ENCODE measurements around the gene DOCK11. TPM values are rescaled to one million over a fixed set of nuclear protein-coding genes. Genes with fewer than 3 reads are reported as not detected.
"Not testable (repeated sequence)": the region's sequence is repeated elsewhere in the genome, so short reads cannot be mapped to it uniquely, and the experiment has no call there.

The DOCK11 gene
- polyA plus RNA-seq, 1 experiment, result 26.4 TPM

GRCh38 chrX:118577041-118577440 lies 81.4 kb downstream of the DOCK11 start:
- DNase-seq (ENCODE audit: low read depth, low spot score), result no peak
- H3K4me3 ChIP-seq (ENCODE audit: low read depth, low read length), result no peak overlapping the region
- ChIA-PET CTCF (no interaction called here), POLR2A (no interaction called here)
- no peak overlapping the region for H3K27ac ChIP-seq (ENCODE audit: low read depth, low read length)
- no peaks in the 10 kb centered on the region for H3K27me3 ChIP-seq (ENCODE audit: control insufficient read depth, insufficient read depth, low read length)
- no peaks in the 10 kb centered on the region for H3K9me3 ChIP-seq (ENCODE audit: control insufficient read depth, insufficient read depth, low read length)
- TF ChIP-seq CTCF (IDR thresholded peaks at IDR 0.05; ENCODE audit: low read depth, low read length), result no peak

- Histone ChIP-seq H3K27ac (ENCODE audit: low read depth, low read length) (no peak overlapping the region), H3K9me3 (ENCODE audit: control insufficient read depth, insufficient read depth, low read length) (no peaks in the 10 kb centered on the region), H3K4me3 (ENCODE audit: low read depth, low read length) (no peak overlapping the region), H3K27me3 (ENCODE audit: control insufficient read depth, insufficient read depth, low read length) (no peaks in the 10 kb centered on the region)
- POLR2A ChIA-PET, result no interaction called here
- CTCF ChIA-PET, result no interaction called here
- DNase-seq (ENCODE audit: low read depth, low spot score), result no peak
- no peak for TF ChIP-seq CTCF (IDR thresholded peaks at IDR 0.05; ENCODE audit: low read depth, low read length)
Observed at GRCh38 chrX:118579417-118579816, 83.8 kb downstream of the DOCK11 start.

GRCh38 chrX:118582926-118583325 lies 87.3 kb downstream of the DOCK11 start:
- H3K4me3 ChIP-seq (ENCODE audit: low read depth, low read length); CTCF ChIA-PET; H3K9me3 ChIP-seq (ENCODE audit: control insufficient read depth, insufficient read depth, low read length); H3K27me3 ChIP-seq (ENCODE audit: control insufficient read depth, insufficient read depth, low read length); POLR2A ChIA-PET; DNase-seq (ENCODE audit: low read depth, low spot score); H3K27ac ChIP-seq (ENCODE audit: low read depth, low read length): not testable (repeated sequence)

GRCh38 chrX:118583781-118584180 lies 88.2 kb downstream of the DOCK11 start:
- no peak for DNase-seq (ENCODE audit: low read depth, low spot score)
- no peaks in the 10 kb centered on the region for H3K27me3 ChIP-seq (ENCODE audit: control insufficient read depth, insufficient read depth, low read length)
- no peaks in the 10 kb centered on the region for H3K9me3 ChIP-seq (ENCODE audit: control insufficient read depth, insufficient read depth, low read length)
- ChIA-PET POLR2A (no interaction called here), CTCF (no interaction called here)
- H3K4me3 ChIP-seq (ENCODE audit: low read depth, low read length), result no peak overlapping the region
- no peak overlapping the region for H3K27ac ChIP-seq (ENCODE audit: low read depth, low read length)
- TF ChIP-seq CTCF (IDR thresholded peaks at IDR 0.05; ENCODE audit: low read depth, low read length), result no peak

- POLR2A ChIA-PET, result no interaction called here
- CTCF ChIA-PET, result no interaction called here
- no peaks in the 10 kb centered on the region for H3K27me3 ChIP-seq (ENCODE audit: control insufficient read depth, insufficient read depth, low read length)
- no peak overlapping the region for H3K27ac ChIP-seq (ENCODE audit: low read depth, low read length)
- H3K4me3 ChIP-seq (ENCODE audit: low read depth, low read length), result no peak overlapping the region
- H3K9me3 ChIP-seq (ENCODE audit: control insufficient read depth, insufficient read depth, low read length), result no peaks in the 10 kb centered on the region
- no peak for TF ChIP-seq CTCF (IDR thresholded peaks at IDR 0.05; ENCODE audit: low read depth, low read length)
- no peak for DNase-seq (ENCODE audit: low read depth, low spot score)
Observed at GRCh38 chrX:118585296-118585695, 89.7 kb downstream of the DOCK11 start.

- H3K4me3 ChIP-seq (ENCODE audit: low read depth, low read length); H3K9me3 ChIP-seq (ENCODE audit: control insufficient read depth, insufficient read depth, low read length); H3K27me3 ChIP-seq (ENCODE audit: control insufficient read depth, insufficient read depth, low read length); CTCF ChIA-PET; H3K27ac ChIP-seq (ENCODE audit: low read depth, low read length); POLR2A ChIA-PET; DNase-seq (ENCODE audit: low read depth, low spot score): not testable (repeated sequence)
Observed at GRCh38 chrX:118586206-118586605, 90.6 kb downstream of the DOCK11 start.

Data from AG04450 (cell line).